HEK293T (cell line): Measurements from ENCODE around the gene LINGO1.

Source experiments
- ARNT ChIP-seq: fragments of 450-650 bp; IDR thresholded peaks from 2 replicates; pipeline ENCODE4 v1.6.1; 2017; ENCODE audit warnings: mild to moderate bottlenecking
- BHLHE40 ChIP-seq: fragments of 450-650 bp; IDR thresholded peaks from 2 replicates; pipeline ENCODE4 v1.6.1; 2016; ENCODE audit warnings: mild to moderate bottlenecking, moderate library complexity, borderline replicate concordance
- FOXK2 ChIP-seq: fragments of 450-650 bp; IDR thresholded peaks from 2 replicates; pipeline ENCODE4 v1.6.1; 2016; ENCODE audit warnings: mild to moderate bottlenecking
- LEF1 ChIP-seq: fragments of 450-650 bp; IDR thresholded peaks from 2 replicates; pipeline ENCODE4 v1.6.1; 2017; ENCODE audit warnings: mild to moderate bottlenecking, borderline replicate concordance

GRCh38 chr15:77578641-77579372 lies 53.9 kb downstream of the LINGO1 start:
- TF ChIP-seq ARNT (no peak), FOXK2 (no peak), BHLHE40 (no peak), LEF1 (no peak)
